Tibial nerve (tissue), 4 donors: Measurements from ENCODE around the gene THEMIS2. TPM values are rescaled to one million over a fixed set of nuclear protein-coding genes. Genes with fewer than 3 reads are reported as not detected.
A peak's percentile ranks its signal among the peaks of the same experiment; 100 is the strongest.

Source experiments
- DNase-seq, 2 donors: peaks; one replicate each; pipeline ENCODE4 v3.0.0-alpha.2; 2019; ENCODE audit warnings: low spot score in 2 of 2
- H3K27ac ChIP-seq, 4 donors: fragments of 200-600 bp; sonication (generic) in 3 of 4; one replicate each; pipeline ENCODE4 v1.5.1; 2017 to 2019; ENCODE audit warnings: mild to moderate bottlenecking in 1 of 4
- H3K27me3 ChIP-seq, 2 donors: fragments of 200-600 bp; sonication (generic) in 1 of 2; one replicate each; pipeline versions ENCODE4 v1.5.1 to v1.6.0; 2017 to 2019
- H3K36me3 ChIP-seq, 3 donors: fragments of 200-600 bp; sonication (generic); one replicate each; pipeline ENCODE4 v1.5.1; 2018 to 2019
- H3K4me1 ChIP-seq, 4 donors: fragments of 200-600 bp; sonication (generic) in 3 of 4; one replicate each; pipeline ENCODE4 v1.5.1; 2017 to 2019
- H3K4me3 ChIP-seq, 4 donors: fragments of 200-600 bp; sonication (generic) in 3 of 4; one replicate each; pipeline ENCODE4 v1.5.1; 2017 to 2019; ENCODE audit warnings: mild to moderate bottlenecking in 1 of 4, moderate library complexity in 1 of 4
- H3K9me3 ChIP-seq, 4 donors: fragments of 200-600 bp; sonication (generic) in 3 of 4; one replicate each; pipeline ENCODE4 v1.5.1; 2017 to 2019
- CTCF ChIP-seq, 5 experiments: fragments of 200-600 bp in 3 of 5; fragments of 450-650 bp in 2 of 5; sonication (generic) in 3 of 5; IDR thresholded peaks; one replicate each; pipeline ENCODE4 v1.5.1; 2016 to 2019; ENCODE audit warnings: antibody characterized with exemption in 5 of 5, mild to moderate bottlenecking in 3 of 5, moderate library complexity in 2 of 5
- EP300 ChIP-seq, 2 donors: sonication (generic); formaldehyde crosslinking; IDR thresholded peaks; one replicate each; pipeline ENCODE4 v1.6.1; 2017; ENCODE audit warnings: antibody characterized with exemption in 2 of 2, mild to moderate bottlenecking in 1 of 2
- POLR2A ChIP-seq, 2 donors: fragments of 450-650 bp; IDR thresholded peaks; one replicate each; pipeline ENCODE4 v1.6.1; 2017; ENCODE audit warnings: antibody characterized with exemption in 2 of 2, mild to moderate bottlenecking in 2 of 2, moderate library complexity in 2 of 2
- WGBS, 2 donors: methylation state at CpG; one replicate each; pipeline ENCODE4 v1.1.5; 2018; 5-methylcytosine and 5-hydroxymethylcytosine counted together
- small RNA-seq: library from RNA; depleted of rRNA; stranded (forward); fragments of <200 nt; gene quantifications from one replicate; pipeline ENCODE3, GENCODE V24; 2016
- total RNA-seq, 4 donors: library from RNA; depleted of rRNA; stranded (reverse); fragments of >200 nt; gene quantifications; one replicate each; pipeline ENCODE4 v1.1.0, GENCODE V29; 2016

The THEMIS2 gene
- total RNA-seq, 4 donors from 2014 or later = 13.2 to 50.7 (median 23.7) TPM

GRCh38 chr1:27931184-27931583 is 58.8 kb downstream of the THEMIS2 start:
- Histone ChIP-seq H3K9me3 (no peaks in the 10 kb centered on the region), H3K27ac (no peak overlapping the region), H3K27me3 (peaks cover 0 to 28% of the 10 kb centered on the region in 2 donors), H3K36me3 (no peaks in the 10 kb centered on the region), H3K4me1 (peaks cover 0 to 8% (median 0%) of the 10 kb centered on the region in 4 donors), H3K4me3 (no peak overlapping the region)
- no peak for DNase-seq
- no peak for TF ChIP-seq CTCF (IDR thresholded peaks at IDR 0.05)
- TF ChIP-seq POLR2A (IDR thresholded peaks at IDR 0.05) = no peak
- no peak for TF ChIP-seq EP300 (IDR thresholded peaks at IDR 0.05)
- 88 to 90% methylated on average over 6 of the region's 6 CpGs for WGBS, 2 donors

- WGBS, 2 donors = 76 to 79% methylated on average over 4 of the region's 4 CpGs
- no peak overlapping the region for H3K4me3 ChIP-seq
- no peaks in the 10 kb centered on the region for H3K36me3 ChIP-seq
Observed at GRCh38 chr1:27931759-27932158, 59.4 kb downstream of the THEMIS2 start.

GRCh38 chr1:27934818-27935549 is 62.6 kb downstream of the THEMIS2 start, which contains the start of gene SMPDL3B:
Gene SMPDL3B (plus strand): TSS chr1:27935000. CDS start chr1:27935184, 184 bp downstream.
- Histone ChIP-seq H3K36me3 (no peaks in the 10 kb centered on the region), H3K27me3 (peaks cover 0 to 30% of the 10 kb centered on the region in 2 donors), H3K9me3 (no peaks in the 10 kb centered on the region), H3K4me1 (peaks cover 0 to 8% (median 0%) of the 10 kb centered on the region in 4 donors), H3K27ac (no peak within 1 kb of the TSS), H3K4me3 (no peak within 1 kb of the TSS)
- no peak for DNase-seq
- WGBS, 2 donors = 1 to 13% methylated on average over 16 of the region's 16 CpGs
- TF ChIP-seq POLR2A (IDR thresholded peaks at IDR 0.05) (no peak), EP300 (IDR thresholded peaks at IDR 0.05) (no peak), CTCF (IDR thresholded peaks at IDR 0.05) (no peak)

More at GRCh38 chr1:27931759-27932158, 59.4 kb downstream of the THEMIS2 start:
- Histone ChIP-seq H3K4me1 (peaks cover 0 to 8% (median 0%) of the 10 kb centered on the region in 4 donors), H3K27me3 (peaks cover 0 to 30% of the 10 kb centered on the region in 2 donors), H3K9me3 (no peaks in the 10 kb centered on the region), H3K27ac (no peak overlapping the region)
- TF ChIP-seq POLR2A (IDR thresholded peaks at IDR 0.05) (no peak), CTCF (IDR thresholded peaks at IDR 0.05) (no peak), EP300 (IDR thresholded peaks at IDR 0.05) (no peak)
- no peak for DNase-seq

GRCh38 chr1:27935721-27936120 is 63.4 kb downstream of the THEMIS2 start:
- Histone ChIP-seq H3K9me3 (no peaks in the 10 kb centered on the region), H3K4me3 (no peak overlapping the region), H3K27ac (no peak overlapping the region), H3K36me3 (no peaks in the 10 kb centered on the region), H3K4me1 (peaks cover 0 to 8% (median 0%) of the 10 kb centered on the region in 4 donors), H3K27me3 (peaks cover 0 to 30% of the 10 kb centered on the region in 2 donors)
- TF ChIP-seq CTCF (IDR thresholded peaks at IDR 0.05) (no peak), EP300 (IDR thresholded peaks at IDR 0.05) (no peak), POLR2A (IDR thresholded peaks at IDR 0.05) (no peak)
- WGBS, 2 donors = 37 to 63% methylated on average over 8 of the region's 8 CpGs
- DNase-seq = no peak

Small RNAs within 50 kb of the gene (small RNA-seq; reads per million reads assigned to genes)
- gene RNU6-1245P (not detected), gene SCARNA1 (8.7 reads per million, percentile 89 among the genes with 10 or more reads in this experiment)

Other genes with a start within 250 kb of the THEMIS2 start
- gene FGR, start 237.4 kb upstream of the THEMIS2 start, total RNA-seq = 10 to 100 TPM; 18.4 to 63.9 (median 22.6) TPM
- 10 to 100 TPM; 28.2 to 79.3 (median 69.4) TPM for gene IFI6, start 200.4 kb upstream of the THEMIS2 start, total RNA-seq
- gene FAM76A, start 146.6 kb upstream of the THEMIS2 start, total RNA-seq = 10 to 100 TPM; 16.7 to 41.3 (median 23.7) TPM
- gene STX12, start 99.3 kb upstream of the THEMIS2 start, total RNA-seq = 10 to 100 TPM; 51.6 to 71.0 (median 66.9) TPM
- gene PPP1R8, start 41.8 kb upstream of the THEMIS2 start, total RNA-seq = 10 to 100 TPM; 32.0 to 58.2 (median 37.2) TPM
- gene RPA2, start 42.0 kb downstream of the THEMIS2 start, total RNA-seq = 10 to 100 TPM; 16.7 to 37.4 (median 26.1) TPM
- not detected for gene SMPDL3B, start 62.5 kb downstream of the THEMIS2 start, total RNA-seq
- gene XKR8, start 87.4 kb downstream of the THEMIS2 start, total RNA-seq = 1 to 10 TPM; 5.1 to 7.5 (median 7.3) TPM
- gene EYA3, start 216.1 kb downstream of the THEMIS2 start, total RNA-seq = 10 to 100 TPM in 3 of 4 donors, 1 to 10 TPM in 1; 9.2 to 17.6 (median 14.6) TPM